Neural progenitor cell (in vitro differentiated cells): ENCODE data around the gene GLRA1. TPM values are rescaled to one million over a fixed set of nuclear protein-coding genes. Genes with fewer than 3 reads are reported as not detected.
"Not testable (repeated sequence)": the region's sequence is repeated elsewhere in the genome, so short reads cannot be mapped to it uniquely, and the experiment has no call there.

Experiments used
- DNase-seq: peaks from one replicate; pipeline ENCODE4 v3.0.0-alpha.2; 2016; ENCODE audit warnings: low spot score
- H2AFZ ChIP-seq: fragments of 200-600 bp; sonication (generic); replicated peaks from 2 replicates; pipeline ENCODE4 v1.6.1; 2016; ENCODE audit warnings: antibody characterized with exemption
- H3F3A ChIP-seq: fragments of 200-600 bp; sonication (generic); 2 replicates; pipeline ENCODE4 v1.6.1; 2016; ENCODE audit warnings: antibody characterized with exemption, low read depth
- H3K27ac ChIP-seq: fragments of 200-600 bp; sonication (generic); 2 replicates; pipeline ENCODE4 v1.5.1; 2016; ENCODE audit warnings: mild to moderate bottlenecking
- H3K27me3 ChIP-seq: fragments of 200-600 bp; sonication (generic); 2 replicates; pipeline ENCODE4 v1.6.1; 2016; ENCODE audit warnings: mild to moderate bottlenecking, moderate library complexity
- H3K36me3 ChIP-seq: fragments of 200-600 bp; sonication (generic); 2 replicates; pipeline ENCODE4 v1.5.1; 2016
- H3K4me1 ChIP-seq: fragments of 200-600 bp; sonication (generic); 2 replicates; pipeline ENCODE4 v1.6.1; 2016; ENCODE audit warnings: mixed run types
- H3K4me2 ChIP-seq: fragments of 200-600 bp; sonication (generic); 2 replicates; pipeline ENCODE4 v1.6.1; 2016
- H3K4me3 ChIP-seq: fragments of 200-600 bp; sonication (generic); 2 replicates; pipeline ENCODE4 v1.5.1; 2016
- H3K79me2 ChIP-seq: fragments of 200-600 bp; sonication (generic); 2 replicates; pipeline ENCODE4 v1.6.1; 2016; ENCODE audit warnings: low read depth
- H3K9ac ChIP-seq: fragments of 200-600 bp; sonication (generic); 2 replicates; pipeline ENCODE4 v1.6.1; 2016
- H3K9me3 ChIP-seq: fragments of 200-600 bp; sonication (generic); 2 replicates; pipeline ENCODE4 v1.5.1; 2016; ENCODE audit warnings: low read depth
- H4K20me1 ChIP-seq: fragments of 200-600 bp; sonication (generic); 2 replicates; pipeline ENCODE4 v1.6.1; 2016; ENCODE audit warnings: low read depth
- H3K27ac Mint-ChIP-seq: 3 replicates; pipeline ENCODE4 v1.8.0; 2021; ENCODE audit warnings: mixed read lengths
- H3K27me3 Mint-ChIP-seq: 2 replicates; pipeline ENCODE4 v1.8.0; 2022; ENCODE audit warnings: low read depth, mild to moderate bottlenecking, inconsistent platforms, moderate library complexity, mixed read lengths; ENCODE audit not compliant: insufficient read depth
- H3K36me3 Mint-ChIP-seq: 3 replicates; pipeline ENCODE4 v1.8.0; 2021; ENCODE audit warnings: mixed read lengths
- H3K4me1 Mint-ChIP-seq: 3 replicates; pipeline ENCODE4 v1.8.0; 2021; ENCODE audit warnings: mixed read lengths
- H3K4me3 Mint-ChIP-seq: 3 replicates; pipeline ENCODE4 v1.8.0; 2021; ENCODE audit warnings: mild to moderate bottlenecking, moderate library complexity, mixed read lengths
- H3K9me3 Mint-ChIP-seq: 3 replicates; pipeline ENCODE4 v1.8.0; 2020; ENCODE audit warnings: mixed read lengths
- CTCF ChIP-seq: fragments of 200-600 bp; sonication (generic); IDR thresholded peaks from 2 replicates; pipeline ENCODE4 v1.5.1; 2017; ENCODE audit warnings: antibody characterized with exemption, mild to moderate bottlenecking
- EZH2 ChIP-seq: fragments of 200-600 bp; sonication (generic); IDR thresholded peaks from 2 replicates; pipeline ENCODE4 v1.6.1; 2017; ENCODE audit warnings: antibody characterized with exemption, mild to moderate bottlenecking, moderate library complexity
- EZH2phosphoT487 ChIP-seq: fragments of 200-600 bp; sonication (generic); IDR thresholded peaks from 2 replicates; pipeline ENCODE4 v1.6.1; 2017; ENCODE audit warnings: antibody characterized with exemption
- total RNA-seq: library from RNA; depleted of rRNA; stranded (reverse); fragments of >200 nt; gene quantifications from 2 replicates; pipeline ENCODE4 v1.2.3, GENCODE V29; 2015; ENCODE audit warnings: low replicate concordance

The GLRA1 gene
- total RNA-seq, 1 donor from 2014 or later: not detected

DNA sequence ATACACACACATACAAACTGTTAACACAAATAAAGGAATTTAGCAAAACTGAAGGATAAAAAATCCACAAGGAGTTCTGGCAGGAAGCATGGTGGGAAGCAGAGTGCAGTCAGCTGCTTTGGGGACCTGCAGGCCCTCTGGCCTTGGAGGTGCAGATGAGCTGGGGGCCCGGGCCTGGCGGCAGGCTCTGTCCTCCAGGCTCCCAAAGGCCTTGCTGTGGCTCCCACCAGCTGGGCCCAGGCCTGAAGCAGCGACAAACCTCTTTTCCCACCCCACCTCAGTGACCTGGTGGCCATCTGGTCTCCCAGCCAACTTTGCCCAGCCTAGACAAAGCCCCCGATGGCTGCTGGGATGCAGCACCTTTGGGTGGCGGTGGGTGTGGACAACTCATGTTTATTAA is 67.8 kb downstream of the GLRA1 start:
- H2AFZ ChIP-seq: no peak overlapping the region
- H3K79me2 ChIP-seq: no peaks in the 10 kb centered on the region
- Mint-ChIP-seq H3K9me3 (peaks cover 3% of the 10 kb centered on the region), H3K27ac (no peak overlapping the region), H3K27me3 (peaks cover 2% of the 10 kb centered on the region), H3K4me1 (no peaks in the 10 kb centered on the region), H3K4me3 (no peak overlapping the region), H3K36me3 (no peaks in the 10 kb centered on the region)
- no peak for TF ChIP-seq CTCF
- no peak for TF ChIP-seq EZH2
- no peak for TF ChIP-seq EZH2phosphoT487
- no peak overlapping the region for H3K27ac ChIP-seq
- H3K27me3 ChIP-seq: no peaks in the 10 kb centered on the region
- H3K4me2 ChIP-seq: no peak overlapping the region
- H3K4me1 ChIP-seq: no peaks in the 10 kb centered on the region
- H3K9me3 ChIP-seq: no peaks in the 10 kb centered on the region
- H3K9ac ChIP-seq: no peak overlapping the region
- no peak overlapping the region for H3K4me3 ChIP-seq
- no peaks in the 10 kb centered on the region for H4K20me1 ChIP-seq
- no peaks in the 10 kb centered on the region for H3K36me3 ChIP-seq
- no peak for DNase-seq
- no peaks in the 10 kb centered on the region for H3F3A ChIP-seq

- Histone ChIP-seq H3K4me3 (no peak overlapping the region), H3K4me1 (no peaks in the 10 kb centered on the region), H3K36me3 (no peaks in the 10 kb centered on the region), H3K27me3 (no peaks in the 10 kb centered on the region), H4K20me1 (no peaks in the 10 kb centered on the region), H3K79me2 (no peaks in the 10 kb centered on the region), H3K27ac (no peak overlapping the region), H3K4me2 (no peak overlapping the region), H3K9me3 (no peaks in the 10 kb centered on the region), H2AFZ (no peak overlapping the region), H3F3A (no peaks in the 10 kb centered on the region), H3K9ac (no peak overlapping the region)
- no peaks in the 10 kb centered on the region for H3K4me1 Mint-ChIP-seq
- no peaks in the 10 kb centered on the region for H3K36me3 Mint-ChIP-seq
- DNase-seq: no peak
- no peak overlapping the region for H3K4me3 Mint-ChIP-seq
- no peak for TF ChIP-seq EZH2
- no peak for TF ChIP-seq CTCF
- TF ChIP-seq EZH2phosphoT487: no peak
- peaks cover 2% of the 10 kb centered on the region for H3K27me3 Mint-ChIP-seq
- H3K27ac Mint-ChIP-seq: no peak overlapping the region
- peaks cover 3% of the 10 kb centered on the region for H3K9me3 Mint-ChIP-seq
These were observed 69.0 kb downstream of the GLRA1 start for GRCh38 chr5:151855701-151856100.

DNA sequence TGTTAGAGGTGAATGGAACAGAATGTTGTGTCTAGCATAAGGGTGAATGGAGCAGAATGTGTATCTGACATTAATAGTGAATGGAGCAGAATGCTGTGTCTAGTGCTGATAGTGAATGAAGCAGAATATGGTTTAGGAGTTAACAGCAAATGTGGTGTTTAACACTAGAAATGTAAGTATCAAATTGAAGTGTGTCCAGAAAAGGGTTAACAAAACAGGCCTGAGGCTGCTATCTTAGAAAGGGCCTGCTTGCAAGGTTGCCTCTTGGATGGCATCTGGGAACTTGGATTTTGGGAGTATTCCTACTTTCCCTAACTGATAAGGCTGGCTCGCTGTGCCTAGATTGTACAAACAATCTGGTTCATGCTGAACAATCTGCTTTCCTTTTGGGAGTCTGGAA is 76.8 kb downstream of the GLRA1 start:
- no peak overlapping the region for H3K4me3 ChIP-seq
- no peaks in the 10 kb centered on the region for H3K9me3 Mint-ChIP-seq
- no peak overlapping the region for H3K4me3 Mint-ChIP-seq
- no peaks in the 10 kb centered on the region for H3K79me2 ChIP-seq
- no peak overlapping the region for H3K27ac ChIP-seq
- H3K4me1 ChIP-seq: no peaks in the 10 kb centered on the region
- no peaks in the 10 kb centered on the region for H4K20me1 ChIP-seq
- no peaks in the 10 kb centered on the region for H3K36me3 ChIP-seq
- DNase-seq: no peak
- H3K27ac Mint-ChIP-seq: no peak overlapping the region
- H3K4me1 Mint-ChIP-seq: no peaks in the 10 kb centered on the region
- TF ChIP-seq EZH2phosphoT487 (no peak), EZH2 (no peak), CTCF (no peak)
- no peak overlapping the region for H3K9ac ChIP-seq
- H3K4me2 ChIP-seq: no peak overlapping the region
- no peaks in the 10 kb centered on the region for H3F3A ChIP-seq
- H2AFZ ChIP-seq: no peak overlapping the region
- no peaks in the 10 kb centered on the region for H3K9me3 ChIP-seq
- peaks cover 4% of the 10 kb centered on the region for H3K27me3 Mint-ChIP-seq
- no peaks in the 10 kb centered on the region for H3K36me3 Mint-ChIP-seq
- no peaks in the 10 kb centered on the region for H3K27me3 ChIP-seq

GRCh38 chr5:151846765-151847164 is 77.9 kb downstream of the GLRA1 start:
- TF ChIP-seq CTCF: no peak
- no peak for TF ChIP-seq EZH2
- Histone ChIP-seq H2AFZ (no peak overlapping the region), H3F3A (no peaks in the 10 kb centered on the region)

DNA sequence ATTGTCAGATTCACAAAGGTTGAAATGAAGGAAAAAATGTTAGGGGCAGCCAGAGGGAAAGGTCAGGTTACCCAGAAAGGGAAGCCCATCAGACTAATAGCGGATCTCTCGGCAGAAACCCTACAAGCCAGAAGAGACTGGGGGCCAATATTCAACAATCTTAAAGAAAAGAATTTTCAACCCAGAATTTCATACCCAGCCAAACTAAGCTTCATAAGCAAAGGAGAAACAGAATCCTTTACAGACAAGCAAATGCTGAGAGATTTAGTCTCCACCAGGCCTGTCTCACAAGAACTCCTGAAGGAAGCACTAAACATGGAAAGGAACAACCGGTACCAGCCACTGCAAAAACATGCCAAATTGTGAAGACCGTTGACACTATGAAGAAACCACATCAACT is 91.8 kb downstream of the GLRA1 start:
- H3K9ac ChIP-seq, H3K9me3 ChIP-seq, H3K4me3 Mint-ChIP-seq, H3K79me2 ChIP-seq, H2AFZ ChIP-seq, H3K4me3 ChIP-seq, H3K27ac ChIP-seq, H3K27me3 ChIP-seq, H3K4me1 Mint-ChIP-seq, H3F3A ChIP-seq, H3K4me1 ChIP-seq, DNase-seq, H4K20me1 ChIP-seq, H3K27ac Mint-ChIP-seq, H3K36me3 ChIP-seq, H3K4me2 ChIP-seq, H3K27me3 Mint-ChIP-seq: not testable (repeated sequence)
- Mint-ChIP-seq H3K36me3 (peaks cover 23% of the 10 kb centered on the region), H3K9me3 (peaks cover 60% of the 10 kb centered on the region)

More at GRCh38 chr5:151846765-151847164, 77.9 kb downstream of the GLRA1 start:
- no peak overlapping the region for H3K4me3 ChIP-seq
- H3K4me1 ChIP-seq: no peaks in the 10 kb centered on the region
- no peak overlapping the region for H3K4me2 ChIP-seq
- no peaks in the 10 kb centered on the region for H3K4me1 Mint-ChIP-seq
- DNase-seq: no peak
- no peaks in the 10 kb centered on the region for H3K36me3 ChIP-seq
- no peak overlapping the region for H3K4me3 Mint-ChIP-seq
- H3K27ac ChIP-seq: no peak overlapping the region
- H3K27ac Mint-ChIP-seq: no peak overlapping the region
- no peaks in the 10 kb centered on the region for H3K27me3 ChIP-seq
- no peaks in the 10 kb centered on the region for H3K9me3 Mint-ChIP-seq
- H3K27me3 Mint-ChIP-seq: peaks cover 4% of the 10 kb centered on the region
- H3K79me2 ChIP-seq: no peaks in the 10 kb centered on the region
- H4K20me1 ChIP-seq: no peaks in the 10 kb centered on the region
- H3K9ac ChIP-seq: no peak overlapping the region
- no peaks in the 10 kb centered on the region for H3K9me3 ChIP-seq
- H3K36me3 Mint-ChIP-seq: no peaks in the 10 kb centered on the region
